Ishikawa (cell line): ENCODE results near the gene ATXN1L.
A peak's percentile ranks its signal among the peaks of the same experiment; 100 is the strongest.

Experiments used
- CEBPB ChIP-seq: IDR thresholded peaks from 2 replicates; pipeline ENCODE4 v1.6.1; 2012
- CREB1 ChIP-seq: IDR thresholded peaks from 2 replicates; pipeline ENCODE4 v1.6.1; 2012; ENCODE audit warnings: low read depth
- EGR1 ChIP-seq: IDR thresholded peaks from 2 replicates; pipeline ENCODE4 v1.6.1; 2012
- FOXM1 ChIP-seq: IDR thresholded peaks from 2 replicates; pipeline ENCODE4 v1.6.1; 2012; ENCODE audit warnings: low read depth, borderline replicate concordance
- MAX ChIP-seq: IDR thresholded peaks from 2 replicates; pipeline ENCODE4 v1.6.1; 2012
- RAD21 ChIP-seq: IDR thresholded peaks from 2 replicates; pipeline ENCODE4 v1.6.1; 2012; ENCODE audit warnings: low read depth
- REST ChIP-seq: IDR thresholded peaks from 2 replicates; pipeline ENCODE4 v1.6.1; 2012; ENCODE audit warnings: low read depth, mild to moderate bottlenecking
- TAF1 ChIP-seq: IDR thresholded peaks from 2 replicates; pipeline ENCODE4 v1.6.1; 2012; ENCODE audit warnings: low read depth, mild to moderate bottlenecking
- TCF12 ChIP-seq: IDR thresholded peaks from 2 replicates; pipeline ENCODE4 v1.6.1; 2012; ENCODE audit warnings: low read depth
- TEAD4 ChIP-seq: IDR thresholded peaks from 2 replicates; pipeline ENCODE4 v1.6.1; 2012
- YY1 ChIP-seq: IDR thresholded peaks from 2 replicates; pipeline ENCODE4 v1.6.1; 2012; ENCODE audit warnings: low read depth
- ZBTB7A ChIP-seq: IDR thresholded peaks from 2 replicates; pipeline ENCODE4 v1.6.1; 2012; ENCODE audit warnings: low read depth
- TF ChIP-seq, protein P1 (sequence below): IDR thresholded peaks from 2 replicates; pipeline ENCODE4 v1.6.1; 2012

ATXN1L gene

DNA sequence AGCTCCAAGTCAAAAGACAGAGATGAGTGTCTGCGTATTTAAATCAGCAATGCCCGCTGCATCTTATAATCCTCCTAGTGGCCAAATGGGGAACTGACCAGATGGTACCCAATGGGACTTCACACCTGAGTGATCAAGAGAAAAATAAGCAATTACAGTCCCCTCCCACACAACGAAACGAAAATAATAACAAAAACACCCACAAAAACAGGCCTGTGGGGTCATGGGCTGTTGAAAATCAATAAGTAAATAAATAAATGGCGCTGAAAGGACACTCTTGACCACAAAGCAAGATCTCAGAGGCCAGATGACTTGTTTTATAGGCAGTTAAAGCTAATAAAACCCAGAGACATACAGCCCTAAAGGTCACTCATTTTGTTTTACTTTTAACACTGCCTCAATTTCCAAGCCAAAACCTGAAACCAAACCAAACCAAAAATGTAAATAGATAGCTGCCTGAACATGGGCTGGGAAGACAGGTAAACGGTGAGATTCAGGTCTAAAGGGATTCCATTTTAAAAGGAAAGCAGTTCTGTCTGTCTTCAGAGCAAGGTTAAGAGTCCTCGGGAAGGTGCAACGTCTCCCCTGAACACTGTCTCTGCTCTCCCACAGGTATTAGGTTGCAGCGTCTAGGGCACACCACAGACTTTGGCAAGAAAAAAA is 36.9 kb downstream of the ATXN1L start:
- peak; percentile 54 for TF ChIP-seq RAD21
- no peak for TF ChIP-seq TAF1

DNA sequence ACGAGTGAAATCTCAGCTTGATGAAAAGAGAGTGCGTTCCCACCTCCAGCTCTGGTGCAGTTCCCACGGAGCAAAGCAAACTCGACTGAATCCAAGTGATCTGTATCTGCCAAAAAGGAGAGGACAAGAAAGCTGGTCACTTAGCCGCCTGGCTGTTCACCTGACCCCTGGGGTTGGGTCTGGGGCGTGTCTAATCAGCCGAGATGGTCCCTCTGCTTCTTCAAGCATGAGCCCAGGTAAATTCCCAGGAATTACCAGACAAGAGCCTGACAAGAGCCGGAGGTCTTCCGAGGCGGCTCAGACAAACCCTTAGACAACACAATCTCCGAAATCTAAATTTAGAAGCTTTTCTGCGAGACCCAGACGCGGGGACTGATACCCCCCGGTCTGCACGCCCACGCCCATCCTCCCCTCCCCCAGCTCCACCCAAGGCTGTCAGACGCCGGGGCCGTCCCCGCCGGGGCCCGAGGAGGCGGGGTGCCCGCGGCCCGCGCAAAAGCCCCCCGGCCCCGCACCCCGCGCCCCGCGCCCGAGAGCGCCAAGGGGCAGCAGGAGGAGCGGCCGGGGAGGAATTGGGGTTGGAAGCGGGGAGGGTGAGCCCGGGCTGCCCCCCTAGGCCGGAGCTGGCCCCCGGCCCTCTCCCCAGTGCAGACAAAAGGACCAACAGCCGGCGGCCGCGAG is 37.5 kb downstream of the ATXN1L start:
- TF ChIP-seq YY1 (0 out of 2 replicates have a peak, but pooled peaks have one; percentile 16), MAX (no peak), EGR1 (peak; percentile 91), TEAD4 (no peak), ZBTB7A (peak; percentile 85; the same call in 1 of the 2 replicates), CREB1 (no peak), REST (no peak)
- TF ChIP-seq, protein P1, sequence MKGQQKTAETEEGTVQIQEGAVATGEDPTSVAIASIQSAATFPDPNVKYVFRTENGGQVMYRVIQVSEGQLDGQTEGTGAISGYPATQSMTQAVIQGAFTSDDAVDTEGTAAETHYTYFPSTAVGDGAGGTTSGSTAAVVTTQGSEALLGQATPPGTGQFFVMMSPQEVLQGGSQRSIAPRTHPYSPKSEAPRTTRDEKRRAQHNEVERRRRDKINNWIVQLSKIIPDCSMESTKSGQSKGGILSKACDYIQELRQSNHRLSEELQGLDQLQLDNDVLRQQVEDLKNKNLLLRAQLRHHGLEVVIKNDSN, result no peak

GRCh38 chr16:71883849-71884638 is 38.3 kb downstream of the ATXN1L start, which contains the start of gene ZNF821:
ZNF821 (minus strand) TSS chr16:71884182; CDS start chr16:71879946, 4,236 bp downstream.
- TF ChIP-seq CREB1 (no peak), MAX (peak; percentile 61; the same call in 1 of the 2 replicates), ZBTB7A (peak; percentile 87), YY1 (peak; percentile 80), RAD21 (no peak), EGR1 (no peak)

DNA sequence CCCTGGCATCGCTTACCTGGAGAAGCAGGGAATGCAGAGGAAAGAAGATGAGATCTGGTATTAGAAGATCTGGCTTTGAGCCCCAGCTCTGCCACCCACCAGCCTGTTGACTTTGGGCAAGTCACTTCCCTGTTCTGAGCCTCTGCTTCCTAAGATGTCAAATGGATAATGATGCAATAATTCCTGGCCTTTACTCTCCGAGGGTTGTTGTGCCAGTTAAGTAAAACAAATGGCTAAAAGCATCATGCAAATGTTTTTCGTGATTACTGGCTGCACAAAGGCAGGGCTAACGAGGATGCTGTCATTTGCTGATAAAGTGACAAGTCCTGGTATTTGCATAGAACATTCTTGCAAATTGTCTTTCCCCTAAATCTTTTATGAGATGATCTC is 39.5 kb downstream of the ATXN1L start:
- no peak for TF ChIP-seq FOXM1
- TF ChIP-seq MAX, result no peak
- TF ChIP-seq CREB1, result no peak
- TF ChIP-seq CEBPB, result no peak
- TF ChIP-seq EGR1, result no peak
- no peak for TF ChIP-seq ZBTB7A
- no peak for TF ChIP-seq TCF12
- TF ChIP-seq YY1, result no peak
- TF ChIP-seq RAD21, result no peak

DNA sequence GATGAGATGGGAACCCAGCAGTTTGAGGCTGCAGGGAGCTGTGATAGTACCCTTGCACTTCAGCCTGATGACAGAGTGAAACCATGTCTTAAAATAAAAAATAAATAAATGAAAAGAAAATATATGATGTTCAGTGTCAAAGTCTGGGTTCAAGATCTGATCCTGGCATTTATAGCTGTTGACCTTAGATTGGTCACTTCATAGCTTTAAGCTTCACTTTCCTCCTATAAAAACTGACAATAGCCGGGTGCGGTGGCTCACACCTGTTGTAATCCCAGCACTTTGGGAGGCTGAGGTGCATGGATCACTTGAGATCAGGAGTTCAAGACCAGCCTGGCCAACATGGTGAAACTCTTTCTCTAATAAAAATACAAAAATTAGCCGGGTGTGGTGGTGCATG is 43.4 kb downstream of the ATXN1L start:
- TF ChIP-seq REST (no peak), CREB1 (no peak)

- TF ChIP-seq RAD21 (no peak), CEBPB (peak; percentile 39)
Observed at GRCh38 chr16:71893888-71894228, 48.1 kb downstream of the ATXN1L start.
